ENCODE results near the gene USP20.

USP20 gene

DNA sequence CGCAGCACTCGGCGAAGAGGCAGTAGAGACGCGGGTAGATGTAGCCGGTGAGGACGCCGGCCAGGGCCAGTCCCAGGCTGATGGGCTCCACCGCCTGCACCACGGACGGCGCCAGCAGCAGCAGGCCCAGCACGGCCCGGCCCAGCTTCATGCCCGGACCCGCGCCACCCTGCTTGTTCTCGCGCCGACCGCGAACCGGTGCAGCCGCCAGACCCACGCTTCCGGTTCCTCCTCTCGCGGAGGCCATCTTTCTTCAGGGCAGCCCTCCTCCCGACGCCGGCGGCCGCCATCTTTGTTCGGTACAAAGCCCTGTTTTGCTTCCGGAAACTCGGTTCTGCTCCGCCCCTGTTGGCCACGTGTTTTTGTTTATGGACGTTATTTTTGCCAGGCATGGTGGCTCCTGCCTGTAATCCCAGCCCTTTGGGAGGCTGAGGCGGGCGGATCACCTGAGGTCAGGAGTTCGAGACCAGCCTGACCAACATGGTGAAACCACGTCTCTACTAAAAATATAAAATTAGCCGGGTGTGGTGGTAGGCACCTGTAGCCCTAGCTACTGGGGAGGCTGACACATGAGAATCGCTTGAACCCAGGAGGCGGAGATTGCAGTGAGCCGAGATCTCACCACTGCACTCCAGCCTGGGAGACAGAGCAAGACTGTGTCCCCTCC, 11.2 kb upstream of the USP20 start, which contains the start of gene TOR1A:
Gene TOR1A, minus strand, starts transcription at position 202 of the 667 bp plus-strand sequence. Its CDS starts 51 bp downstream, at position 151.
- peak within 1 kb of the TSS; percentile 57; the same call in 1 of the 2 replicates for H3K4me2 ChIP-seq
- TF ChIP-seq, protein P1, sequence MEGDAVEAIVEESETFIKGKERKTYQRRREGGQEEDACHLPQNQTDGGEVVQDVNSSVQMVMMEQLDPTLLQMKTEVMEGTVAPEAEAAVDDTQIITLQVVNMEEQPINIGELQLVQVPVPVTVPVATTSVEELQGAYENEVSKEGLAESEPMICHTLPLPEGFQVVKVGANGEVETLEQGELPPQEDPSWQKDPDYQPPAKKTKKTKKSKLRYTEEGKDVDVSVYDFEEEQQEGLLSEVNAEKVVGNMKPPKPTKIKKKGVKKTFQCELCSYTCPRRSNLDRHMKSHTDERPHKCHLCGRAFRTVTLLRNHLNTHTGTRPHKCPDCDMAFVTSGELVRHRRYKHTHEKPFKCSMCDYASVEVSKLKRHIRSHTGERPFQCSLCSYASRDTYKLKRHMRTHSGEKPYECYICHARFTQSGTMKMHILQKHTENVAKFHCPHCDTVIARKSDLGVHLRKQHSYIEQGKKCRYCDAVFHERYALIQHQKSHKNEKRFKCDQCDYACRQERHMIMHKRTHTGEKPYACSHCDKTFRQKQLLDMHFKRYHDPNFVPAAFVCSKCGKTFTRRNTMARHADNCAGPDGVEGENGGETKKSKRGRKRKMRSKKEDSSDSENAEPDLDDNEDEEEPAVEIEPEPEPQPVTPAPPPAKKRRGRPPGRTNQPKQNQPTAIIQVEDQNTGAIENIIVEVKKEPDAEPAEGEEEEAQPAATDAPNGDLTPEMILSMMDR (conservative IDR thresholded peaks at IDR 0.05; ENCODE audit: low read depth, low read length): no peak
- peaks cover 3% of the 10 kb centered on the region for H3K4me1 ChIP-seq (ENCODE audit: low read depth, poor library complexity, severe bottlenecking)
- H3K4me3 ChIP-seq (IDR thresholded peaks at IDR 0.05; ENCODE audit: insufficient read depth, low read depth, low read length): no peak within 1 kb of the TSS
- peak within 1 kb of the TSS; percentile 43 for H3K27ac ChIP-seq
- no peaks in the 10 kb centered on the region for H3K27me3 ChIP-seq (ENCODE audit: insufficient read depth, low read depth)
- H4K20me1 ChIP-seq (ENCODE audit: insufficient read depth): no peaks in the 10 kb centered on the region
- H3K79me2 ChIP-seq (ENCODE audit: insufficient read depth, low read depth): peaks cover 10% of the 10 kb centered on the region
- H3K9ac ChIP-seq: peak within 1 kb of the TSS; percentile 82
- 0 out of 2 replicates have a peak, but pooled peaks cover 3% of the 10 kb centered on the region for H3K36me3 ChIP-seq (ENCODE audit: insufficient read depth)
- peak within 1 kb of the TSS; percentile 66 for H2AFZ ChIP-seq (ENCODE audit: low read depth)

DNA sequence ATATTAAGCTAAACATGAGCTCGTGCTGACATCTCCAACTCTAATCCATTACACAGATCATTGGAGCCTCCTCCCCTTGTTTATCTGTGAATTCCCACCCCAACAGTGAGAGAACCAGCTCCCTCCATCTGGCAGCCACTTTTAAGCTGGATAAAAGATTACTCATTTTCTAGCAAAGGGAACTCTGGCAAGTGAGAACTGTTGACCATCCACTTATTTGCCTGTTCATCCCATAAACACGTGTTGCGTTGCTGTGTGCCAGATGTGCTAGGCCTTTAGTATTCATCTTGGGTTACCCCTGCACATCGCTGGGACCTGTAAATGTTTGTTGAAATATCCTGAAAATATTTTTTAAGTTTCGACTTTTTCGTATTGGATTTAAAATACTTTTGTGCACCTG, 8.9 kb upstream of the USP20 start:
- Histone ChIP-seq H3K4me3 (IDR thresholded peaks at IDR 0.05; ENCODE audit: insufficient read depth, low read depth, low read length) (no peak overlapping the region), H3K9ac (no peak overlapping the region), H3K27ac (no peak overlapping the region), H3K4me1 (ENCODE audit: low read depth, poor library complexity, severe bottlenecking) (peaks cover 3% of the 10 kb centered on the region), H3K36me3 (ENCODE audit: insufficient read depth) (0 out of 2 replicates have a peak, but pooled peaks cover under 1% of the 10 kb centered on the region), H2AFZ (ENCODE audit: low read depth) (no peak overlapping the region), H3K27me3 (ENCODE audit: insufficient read depth, low read depth) (no peaks in the 10 kb centered on the region), H4K20me1 (ENCODE audit: insufficient read depth) (no peaks in the 10 kb centered on the region), H3K79me2 (ENCODE audit: insufficient read depth, low read depth) (peaks cover 10% of the 10 kb centered on the region), H3K4me2 (no peak overlapping the region)
- TF ChIP-seq, protein P1 (conservative IDR thresholded peaks at IDR 0.05; ENCODE audit: low read depth, low read length): no peak

DNA sequence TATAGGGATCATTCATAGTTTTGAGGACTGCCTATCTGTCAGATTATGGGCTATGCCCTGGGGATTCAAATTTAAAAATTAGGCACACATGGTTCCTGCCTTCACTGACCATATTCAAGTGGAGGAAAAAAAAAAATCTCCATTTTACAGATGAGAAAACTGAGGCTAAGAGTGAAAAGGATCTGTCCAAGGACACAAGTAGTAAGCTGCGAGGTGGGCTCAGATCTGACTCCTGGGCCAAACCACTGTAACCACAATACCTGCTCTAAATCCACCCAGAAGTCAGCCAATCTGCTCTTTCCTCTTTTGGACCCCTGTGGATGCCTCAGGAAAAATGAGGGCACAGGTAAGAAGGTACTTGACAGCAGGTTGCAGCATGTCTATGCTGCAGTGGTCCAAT, 8.5 kb upstream of the USP20 start:
- Histone ChIP-seq H4K20me1 (ENCODE audit: insufficient read depth) (no peaks in the 10 kb centered on the region), H3K27me3 (ENCODE audit: insufficient read depth, low read depth) (no peaks in the 10 kb centered on the region), H3K36me3 (ENCODE audit: insufficient read depth) (no peaks in the 10 kb centered on the region), H2AFZ (ENCODE audit: low read depth) (no peak overlapping the region), H3K4me2 (no peak overlapping the region), H3K4me3 (IDR thresholded peaks at IDR 0.05; ENCODE audit: insufficient read depth, low read depth, low read length) (no peak overlapping the region), H3K4me1 (ENCODE audit: low read depth, poor library complexity, severe bottlenecking) (peaks cover 3% of the 10 kb centered on the region), H3K27ac (no peak overlapping the region), H3K79me2 (ENCODE audit: insufficient read depth, low read depth) (peaks cover 10% of the 10 kb centered on the region), H3K9ac (no peak overlapping the region)
- TF ChIP-seq, protein P1 (conservative IDR thresholded peaks at IDR 0.05; ENCODE audit: low read depth, low read length): no peak

DNA sequence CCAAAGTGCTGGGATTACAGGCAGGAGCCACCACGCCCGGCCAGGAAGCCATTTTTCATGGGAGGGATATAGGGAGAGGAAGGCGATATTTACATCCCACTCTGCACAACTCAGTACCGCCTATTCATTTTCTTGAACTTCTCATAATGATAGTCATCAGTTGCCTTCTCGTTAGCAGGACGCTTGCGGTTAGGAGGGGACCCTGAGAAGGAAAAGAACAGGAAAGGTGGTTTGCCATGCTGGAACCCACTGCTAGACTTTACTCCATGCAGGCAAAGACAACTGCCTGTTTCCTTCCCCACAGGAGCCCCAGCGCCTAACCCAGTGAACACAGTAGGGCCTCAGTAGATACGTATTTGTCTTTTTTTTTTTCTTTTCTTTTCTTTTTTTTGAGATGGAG, 7.2 kb upstream of the USP20 start:
- TF ChIP-seq, protein P1 (conservative IDR thresholded peaks at IDR 0.05; ENCODE audit: low read depth, low read length): no peak
- no peak overlapping the region for H3K9ac ChIP-seq

More for the DNA sequence above, 7.2 kb upstream of the USP20 start:
- no peak overlapping the region for H3K27ac ChIP-seq
- H2AFZ ChIP-seq (ENCODE audit: low read depth): no peak overlapping the region
- H3K4me1 ChIP-seq (ENCODE audit: low read depth, poor library complexity, severe bottlenecking): no peaks in the 10 kb centered on the region
- H3K36me3 ChIP-seq (ENCODE audit: insufficient read depth): no peaks in the 10 kb centered on the region; the same call in 1 of the 2 replicates
- peaks cover 2% of the 10 kb centered on the region; the same call in 1 of the 2 replicates for H3K79me2 ChIP-seq (ENCODE audit: insufficient read depth, low read depth)
- H3K4me3 ChIP-seq (IDR thresholded peaks at IDR 0.05; ENCODE audit: insufficient read depth, low read depth, low read length): no peak overlapping the region
- H3K4me2 ChIP-seq: no peak overlapping the region
- H3K27me3 ChIP-seq (ENCODE audit: insufficient read depth, low read depth): no peaks in the 10 kb centered on the region
- no peaks in the 10 kb centered on the region for H4K20me1 ChIP-seq (ENCODE audit: insufficient read depth)
